H1 (cell line): ENCODE data around the gene ACTA2. TPM values are rescaled to one million over a fixed set of nuclear protein-coding genes. Genes with fewer than 3 reads are reported as not detected.

Experiments used
- CTCF ChIA-PET: fragments of 300-600 bp; sonication (Branson Sonifier 250); formaldehyde crosslinking; loops from one replicate; lab custom pipeline; 2021; ENCODE audit not compliant: partially characterized antibody; lab: Charles Lee
- POLR2A ChIA-PET: fragments of 300-600 bp; sonication (Branson Sonifier 250); formaldehyde crosslinking; loops from one replicate; lab custom pipeline; 2021; ENCODE audit warnings: inconsistent platforms; ENCODE audit not compliant: partially characterized antibody; lab: Charles Lee
- DNase-seq, 2 experiments: peaks; one replicate each; pipeline versions ENCODE4 v3.0.0 to v3.0.0-alpha.2; 2010 to 2022; ENCODE audit warnings: low spot score in 2 of 2, low read depth in 1 of 2, mixed read lengths in 1 of 2
- FAIRE-seq: peaks from 2 replicates; lab custom pipeline; 2011; peaks lifted over from hg19 to GRCh38; lab: Jason Lieb, UNC
- H2AFZ ChIP-seq: 2 replicates; pipeline ENCODE4 v1.8.1; 2012; ENCODE audit warnings: low read length, inconsistent platforms
- H2AK5ac ChIP-seq: 2 replicates; pipeline ENCODE4 v1.6.1; 2013; ENCODE audit warnings: low read depth, low read length
- H2BK120ac ChIP-seq: replicated peaks from 2 replicates; pipeline ENCODE3; 2013; ENCODE audit warnings: low read depth, low read length, inconsistent platforms
- H2BK12ac ChIP-seq: 2 replicates; pipeline ENCODE4 v1.6.1; 2013; ENCODE audit warnings: low read depth, low read length
- H2BK15ac ChIP-seq: 2 replicates; pipeline ENCODE4 v1.6.1; 2013; ENCODE audit warnings: low read length
- H2BK20ac ChIP-seq: 2 replicates; pipeline ENCODE4 v1.6.1; 2013; ENCODE audit warnings: low read length
- H2BK5ac ChIP-seq: 2 replicates; pipeline ENCODE4 v1.6.1; 2013; ENCODE audit warnings: low read depth, low read length
- H3K14ac ChIP-seq: 2 replicates; pipeline ENCODE4 v1.6.1; 2013; ENCODE audit warnings: inconsistent platforms; ENCODE audit not compliant: insufficient read length
- H3K18ac ChIP-seq: 2 replicates; pipeline ENCODE4 v1.6.1; 2013; ENCODE audit warnings: low read length; ENCODE audit errors: extremely low read depth
- H3K23ac ChIP-seq: 2 replicates; pipeline ENCODE4 v1.6.1; 2013; ENCODE audit warnings: inconsistent platforms; ENCODE audit not compliant: insufficient read length
- H3K23me2 ChIP-seq: 2 replicates; pipeline ENCODE4 v1.6.1; 2013; ENCODE audit warnings: low read depth, low read length
- H3K27ac ChIP-seq: 2 replicates; pipeline ENCODE4 v1.6.1; 2011; ENCODE audit warnings: low read depth, low read length, inconsistent platforms
- H3K27me3 ChIP-seq, 4 experiments: replicated peaks in 1 of 4; 1 replicate in 1 of 4; 2 replicates in 3 of 4; pipeline versions ENCODE4 v1.6.1 to v1.8.1; 2011 to 2013; ENCODE audit warnings: low read length in 3 of 4, mild to moderate bottlenecking in 3 of 4, inconsistent platforms in 2 of 4, mixed read lengths in 2 of 4, moderate library complexity in 1 of 4; ENCODE audit not compliant: control insufficient read depth in 3 of 4, insufficient read depth in 3 of 4; ENCODE audit errors: extremely low read depth in 1 of 4
- H3K36me3 ChIP-seq, 4 experiments: 2 replicates each; pipeline versions ENCODE4 v1.6.1 to v1.8.1; 2011 to 2013; ENCODE audit warnings: mild to moderate bottlenecking in 4 of 4, low read length in 3 of 4, moderate library complexity in 2 of 4, control low read depth in 1 of 4, inconsistent platforms in 1 of 4; ENCODE audit not compliant: insufficient read depth in 4 of 4, control insufficient read depth in 2 of 4
- H3K4ac ChIP-seq: replicated peaks from 2 replicates; pipeline ENCODE3; 2013; ENCODE audit warnings: low read length, low read depth, mixed read lengths, inconsistent platforms; ENCODE audit not compliant: insufficient read length
- H3K4me1 ChIP-seq, 4 experiments: replicated peaks in 1 of 4; 1 replicate in 1 of 4; 2 replicates in 3 of 4; pipeline versions ENCODE4 v1.6.1 to v1.8.1; 2011 to 2013; ENCODE audit warnings: low read length in 3 of 4, inconsistent platforms in 2 of 4, mixed read lengths in 1 of 4; ENCODE audit not compliant: insufficient read depth in 4 of 4, control insufficient read depth in 3 of 4
- H3K4me2 ChIP-seq, 2 experiments: 2 replicates each; pipeline versions ENCODE4 v1.6.1 to v1.8.1; 2011 to 2013; ENCODE audit warnings: low read depth in 2 of 2, low read length in 2 of 2, control low read depth in 1 of 2, inconsistent platforms in 1 of 2, mild to moderate bottlenecking in 1 of 2; ENCODE audit not compliant: insufficient read depth in 1 of 2
- H3K4me3 ChIP-seq, 4 experiments: fragments of 200-600, 300-600 bp in 1 of 4; sonication (generic), shearing (Covaris generic), sonication (Bioruptor Twin) in 1 of 4; 2 replicates each; pipeline versions ENCODE4 v1.5.1 to v1.8.1; 2011 to 2016; ENCODE audit warnings: low read length in 4 of 4, low read depth in 3 of 4, control low read depth in 2 of 4, inconsistent platforms in 2 of 4, mild to moderate bottlenecking in 2 of 4, mixed read lengths in 1 of 4, moderate library complexity in 1 of 4; ENCODE audit not compliant: insufficient read depth in 2 of 4; ENCODE audit errors: extremely low read depth in 1 of 4
- H3K56ac ChIP-seq: replicated peaks from 2 replicates; pipeline ENCODE3; 2013; ENCODE audit warnings: low read depth, mild to moderate bottlenecking, mixed read lengths, low read length, inconsistent platforms; ENCODE audit not compliant: insufficient read length
- H3K79me1 ChIP-seq: 2 replicates; pipeline ENCODE4 v1.6.1; 2013; ENCODE audit warnings: low read depth, low read length, control low read depth
- H3K79me2 ChIP-seq, 2 experiments: 2 replicates each; pipeline versions ENCODE4 v1.6.1 to v1.8.1; 2012 to 2013; ENCODE audit warnings: low read length in 2 of 2, mild to moderate bottlenecking in 2 of 2, inconsistent platforms in 1 of 2; ENCODE audit not compliant: insufficient read depth in 2 of 2, control insufficient read depth in 1 of 2
- H3K9ac ChIP-seq, 4 experiments: replicated peaks in 1 of 4; 1 replicate in 1 of 4; 2 replicates in 3 of 4; pipeline versions ENCODE4 v1.6.1 to v1.8.1; 2011 to 2013; ENCODE audit warnings: low read depth in 3 of 4, low read length in 3 of 4, control low read depth in 2 of 4, mild to moderate bottlenecking in 2 of 4, moderate library complexity in 2 of 4, inconsistent platforms in 1 of 4; ENCODE audit errors: extremely low read depth in 1 of 4
- H3K9me3 ChIP-seq, 2 experiments: 2 replicates each; pipeline versions ENCODE4 v1.6.1 to v1.8.1; 2012 to 2013; ENCODE audit warnings: mild to moderate bottlenecking in 2 of 2, moderate library complexity in 2 of 2, control low read depth in 1 of 2, inconsistent platforms in 1 of 2, low read depth in 1 of 2, low read length in 1 of 2, mixed read lengths in 1 of 2; ENCODE audit not compliant: insufficient read depth in 2 of 2
- H4K20me1 ChIP-seq, 2 experiments: replicated peaks in 1 of 2; 2 replicates each; pipeline versions ENCODE3 to v1.8.1; 2011 to 2013; ENCODE audit warnings: inconsistent platforms in 2 of 2, low read length in 2 of 2, mild to moderate bottlenecking in 1 of 2; ENCODE audit not compliant: insufficient read depth in 2 of 2, control insufficient read depth in 1 of 2
- H4K5ac ChIP-seq: 2 replicates; pipeline ENCODE4 v1.6.1; 2013; ENCODE audit warnings: low read length, low read depth, mixed read lengths, inconsistent platforms; ENCODE audit not compliant: insufficient read length
- H4K8ac ChIP-seq: 2 replicates; pipeline ENCODE4 v1.8.0; 2013; ENCODE audit warnings: mild to moderate bottlenecking, moderate library complexity, low read length, inconsistent platforms; ENCODE audit not compliant: insufficient read depth; ENCODE audit errors: extremely low read depth
- H4K91ac ChIP-seq: replicated peaks from 2 replicates; pipeline ENCODE3; 2013; ENCODE audit warnings: low read length, mixed read lengths, inconsistent platforms; ENCODE audit not compliant: insufficient read length
- CHD2 ChIP-seq: IDR thresholded peaks from 2 replicates; pipeline ENCODE4 v1.6.1; 2012; ENCODE audit warnings: low read length, improper control_type of control experiment
- E2F6 ChIP-seq: IDR thresholded peaks from 2 replicates; pipeline ENCODE4 v1.6.1; 2012; ENCODE audit warnings: inconsistent platforms
- JUN ChIP-seq: IDR thresholded peaks from 2 replicates; pipeline ENCODE4 v1.6.1; 2011; ENCODE audit warnings: low read depth, mild to moderate bottlenecking, improper control_type of control experiment, low read length
- KDM4A ChIP-seq: IDR thresholded peaks from one replicate; pipeline ENCODE4 v1.7.1; 2012; ENCODE audit warnings: low read depth, mild to moderate bottlenecking, moderate library complexity, low read length, inconsistent platforms; ENCODE audit not compliant: severe bottlenecking
- NANOG ChIP-seq: IDR thresholded peaks from 2 replicates; pipeline ENCODE4 v1.6.1; 2011; ENCODE audit warnings: low read length, low read depth, mild to moderate bottlenecking, inconsistent platforms; ENCODE audit not compliant: insufficient read depth, poor library complexity, severe bottlenecking
- POLR2AphosphoS5 ChIP-seq: IDR thresholded peaks from 2 replicates; pipeline ENCODE4 v1.6.1; 2011; ENCODE audit warnings: low read depth, low read length
- RAD21 ChIP-seq, 2 experiments: IDR thresholded peaks in 1 of 2; conservative IDR thresholded peaks in 1 of 2; 2 replicates each; pipeline ENCODE4 v1.6.1; 2011; ENCODE audit warnings: low read depth in 2 of 2, low read length in 2 of 2, improper control_type of control experiment in 1 of 2, inconsistent platforms in 1 of 2, mild to moderate bottlenecking in 1 of 2, moderate library complexity in 1 of 2
- RBBP5 ChIP-seq: IDR thresholded peaks from 2 replicates; pipeline ENCODE4 v1.7.1; 2012; ENCODE audit warnings: low read depth, mild to moderate bottlenecking, inconsistent platforms, low read length, moderate library complexity, borderline replicate concordance
- SIN3A ChIP-seq, 2 experiments: IDR thresholded peaks in 1 of 2; conservative IDR thresholded peaks in 1 of 2; 2 replicates each; pipeline ENCODE4 v1.6.1; 2011 to 2012; ENCODE audit warnings: low read length in 2 of 2, improper control_type of control experiment in 1 of 2, low read depth in 1 of 2, mild to moderate bottlenecking in 1 of 2
- TBP ChIP-seq: IDR thresholded peaks from 2 replicates; pipeline ENCODE4 v1.6.1; 2011; ENCODE audit warnings: low read depth, low read length, improper control_type of control experiment
- TCF12 ChIP-seq: IDR thresholded peaks from 2 replicates; pipeline ENCODE4 v1.6.1; 2011; ENCODE audit warnings: low read depth, mild to moderate bottlenecking, low read length
- YY1 ChIP-seq: IDR thresholded peaks from 2 replicates; pipeline ENCODE4 v1.6.1; 2011; ENCODE audit warnings: low read depth, mild to moderate bottlenecking, low read length
- WGBS, 2 experiments: shearing (Covaris generic) in 1 of 2; methylation state at CpG; one replicate each; pipeline versions ENCODE4 v1.1.6 to v1.1.7; 2013 to 2015; ENCODE audit warnings: low lambda C conversion rate in 2 of 2, mixed read lengths in 2 of 2, inconsistent platforms in 1 of 2, low coverage in 1 of 2, missing lambda C conversion rate in 1 of 2; ENCODE audit not compliant: insufficient replicate concordance in 2 of 2, insufficient coverage in 1 of 2, insufficient read length in 1 of 2; ENCODE audit errors: extremely low coverage in 1 of 2, missing lambda C conversion rate in 1 of 2; 5-methylcytosine and 5-hydroxymethylcytosine counted together
- polyA plus RNA-seq, 7 experiments: library from polyadenylated mRNA; depleted of rRNA in 3 of 7; stranded (reverse) in 5 of 7; unstranded in 2 of 7; fragments of >200 nt in 5 of 7; fragments of 200-250 nt in 2 of 7; gene quantifications; 1 replicate in 5 of 7; 2 replicates in 1 of 7; 4 replicates in 1 of 7; pipeline versions ENCODE4 v1.2.1 to v1.2.3, GENCODE V29; 2011 to 2013; ENCODE audit warnings: missing spikeins in 2 of 7, mixed read lengths in 2 of 7
- total RNA-seq: library from RNA; stranded (reverse); fragmentation: NEBNext Ultra II Directional; extraction: Animal tissue kit (Norgen Biotek cat#: 25700); gene quantifications from 2 replicates; pipeline ENCODE4 v1.2.1, GENCODE V29; 2021

Gene ACTA2
- total and polyA plus RNA-seq, 2 of the 8 experiments (the other 6 are each of a cell fraction or from before 2014, with no cell fraction given), result 3.5 to 8.9 TPM

DNA sequence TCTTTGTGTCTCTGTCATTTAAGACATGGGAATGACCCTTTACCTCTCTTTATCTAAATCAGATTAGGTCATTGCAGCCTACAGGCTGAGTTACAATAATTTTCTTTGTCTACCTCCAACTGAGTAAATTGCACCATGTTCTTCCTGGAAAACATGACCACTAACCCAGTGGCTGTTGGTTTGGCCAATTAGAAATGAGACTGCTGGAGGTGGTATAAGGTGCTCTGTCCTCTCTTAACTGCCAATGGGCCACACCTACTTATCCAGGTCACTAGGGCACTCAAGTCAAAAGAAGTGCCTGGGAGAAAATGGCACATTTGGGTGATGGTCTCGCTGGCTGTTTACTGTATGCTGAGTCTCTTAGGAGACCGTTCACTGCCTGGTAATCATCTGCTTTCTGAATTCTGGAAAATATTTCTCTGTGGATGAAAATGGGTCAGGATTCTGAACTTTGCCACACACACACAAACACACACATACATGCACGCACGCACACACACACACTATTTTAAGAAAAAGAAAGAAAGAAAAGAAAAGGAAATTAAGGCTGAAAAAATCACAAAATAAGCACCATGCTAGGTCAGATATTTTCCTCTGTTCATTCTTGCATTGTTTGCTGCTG lies 56.1 kb downstream of the ACTA2 start:
- Histone ChIP-seq H3K27me3 (no peaks in the 10 kb centered on the region), H4K8ac (no peak overlapping the region), H3K56ac (no peak overlapping the region), H3K14ac (no peak overlapping the region), H3K18ac (no peak overlapping the region), H2BK120ac (no peak overlapping the region), H3K9me3 (no peaks in the 10 kb centered on the region), H3K23me2 (no peaks in the 10 kb centered on the region; the same call in 1 of the 2 replicates), H3K4me2 (no peak overlapping the region), H3K9ac (no peak overlapping the region), H4K5ac (no peak overlapping the region), H4K20me1 (no peaks in the 10 kb centered on the region), H3K4me3 (no peak overlapping the region), H3K23ac (no peak overlapping the region), H3K79me1 (no peaks in the 10 kb centered on the region), H3K4ac (no peak overlapping the region), H2BK5ac (no peak overlapping the region), H2AK5ac (no peak overlapping the region), H2BK20ac (no peak overlapping the region), H3K36me3 (no peaks in the 10 kb centered on the region), H4K91ac (no peak overlapping the region), H3K27ac (no peak overlapping the region), H2BK15ac (no peak overlapping the region), H2AFZ (no peak overlapping the region), H3K4me1 (peaks cover 0 to 8% (median 3%) of the 10 kb centered on the region in 4 experiments; a peak in 3 of 7 replicates), H3K79me2 (no peaks in the 10 kb centered on the region), H2BK12ac (no peak overlapping the region)
- CTCF ChIA-PET, result interaction anchor here (2.7 to 6.3 kb wide), 3 partner anchors 36 to 60 kb away, joined by 11 to 45 read pairs (median 20); no protein-coding TSS in a partner anchor
- DNase-seq, result no peak
- POLR2A ChIA-PET, result no interaction called here
- 94% methylated on average over 4 of the region's 4 CpGs; no CpG with 5 or more reads in 1 of the 2 experiments for WGBS, 2 experiments
- no peak for FAIRE-seq
- TF ChIP-seq TCF12, result no peak
- no peak for TF ChIP-seq TBP
- TF ChIP-seq RBBP5, result no peak
- no peak for TF ChIP-seq E2F6
- TF ChIP-seq POLR2AphosphoS5, result no peak
- no peak for TF ChIP-seq JUN
- no peak for TF ChIP-seq CHD2
- no peak for TF ChIP-seq NANOG
- no peak for TF ChIP-seq SIN3A (conservative IDR thresholded peaks at IDR 0.05 in 1 of 2, IDR thresholded peaks at IDR 0.05 in 1 of 2; ENCODE audit: low read depth in 1 of 2, low read length in 2 of 2)
- TF ChIP-seq KDM4A, result no peak
- TF ChIP-seq YY1, result no peak
- no peak for TF ChIP-seq RAD21 (IDR thresholded peaks at IDR 0.05 in 1 of 2, conservative IDR thresholded peaks at IDR 0.05 in 1 of 2; ENCODE audit: low read depth in 2 of 2, low read length in 2 of 2)
